CD4-positive, alpha-beta T cell treated with Interleukin-21 for 1 hour (primary cell): ENCODE results near the gene NFAM1.

ENCODE experiments used
- DNase-seq: peaks from one replicate; pipeline ENCODE4 v3.0.0-alpha.2; 2020

The NFAM1 gene

DNA sequence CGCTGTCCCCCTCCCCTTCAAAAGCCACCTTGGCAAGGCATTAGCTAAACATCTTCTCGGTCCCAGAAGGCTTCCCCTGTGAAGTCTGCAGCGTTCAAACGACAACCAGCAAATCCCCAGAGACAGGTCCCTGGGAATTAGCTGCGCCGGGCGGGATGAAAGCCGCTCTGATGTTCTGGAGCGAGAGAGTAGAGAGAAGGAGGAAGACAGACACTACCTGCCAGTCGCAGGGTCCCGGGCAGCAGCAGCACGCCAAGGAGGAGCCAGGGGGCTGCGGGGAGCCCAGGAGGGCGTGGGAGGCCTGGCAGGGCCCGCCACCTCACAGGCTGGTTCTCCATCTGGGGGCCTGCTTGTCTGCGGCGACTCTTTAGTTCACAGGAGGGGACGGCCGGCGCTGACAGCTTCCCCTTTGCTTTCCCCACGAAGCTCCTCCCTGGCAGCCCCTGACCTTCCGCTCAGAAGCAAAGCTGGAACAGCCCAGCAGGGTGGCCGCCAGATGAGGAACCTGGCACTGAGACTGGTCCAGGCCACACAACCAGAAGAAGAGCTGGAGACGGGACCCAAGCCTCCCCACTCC is at the start of gene NFAM1:
TSS of gene NFAM1 (minus strand) at position 384 of the 577 bp plus-strand sequence. CDS start at position 338, 46 bp downstream.
- peak; percentile 18 for DNase-seq

- no peak for DNase-seq
Observed at GRCh38 chr22:42475122-42475521, 42.9 kb upstream of the NFAM1 start.

GRCh38 chr22:42473484-42474193 is 41.4 kb upstream of the NFAM1 start:
- peak; percentile 46 for DNase-seq

GRCh38 chr22:42472671-42473070 is 40.5 kb upstream of the NFAM1 start:
- no peak for DNase-seq

DNA sequence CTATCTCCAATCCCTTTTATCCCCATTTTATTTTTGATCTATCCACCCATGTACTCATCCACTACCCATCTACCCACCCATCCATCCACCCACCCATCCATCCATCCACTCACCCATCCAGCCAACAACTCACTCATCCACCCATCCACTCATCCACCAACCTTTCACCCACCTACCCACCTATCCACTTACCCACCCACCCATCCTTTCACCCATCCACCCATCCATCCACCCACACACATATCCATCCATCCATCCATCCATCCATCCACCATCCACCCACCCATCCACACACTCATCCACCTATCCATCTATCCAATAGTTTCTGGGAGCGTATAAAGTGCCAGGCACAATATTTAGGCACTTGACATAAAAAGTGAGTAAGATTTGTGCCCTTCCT is 39.2 kb upstream of the NFAM1 start:
- no peak for DNase-seq

- DNase-seq, result no peak
Observed at GRCh38 chr22:42470366-42471082, 38.3 kb upstream of the NFAM1 start.

DNA sequence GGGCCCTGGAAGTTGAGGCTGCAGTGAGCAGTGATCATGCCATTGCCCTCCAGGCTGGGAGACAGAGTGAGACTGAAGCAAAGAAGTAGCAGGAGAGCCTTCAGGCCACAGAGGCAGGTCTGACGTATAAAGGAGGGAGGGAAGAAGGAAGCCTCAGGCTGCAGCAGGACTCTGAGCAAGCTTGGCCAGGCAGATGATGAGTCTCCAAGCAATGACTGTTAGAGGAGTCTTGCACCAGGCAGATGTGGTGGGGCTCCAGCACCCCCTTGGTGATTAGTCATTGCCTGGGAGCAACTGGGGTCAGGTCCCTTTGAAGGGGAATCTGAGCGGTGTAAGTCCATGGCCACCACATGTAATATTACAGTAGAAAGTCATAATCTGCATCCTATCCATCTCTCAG is 36.6 kb upstream of the NFAM1 start:
- DNase-seq, result no peak

GRCh38 chr22:42462016-42462415 is 29.8 kb upstream of the NFAM1 start:
- no peak for DNase-seq

DNA sequence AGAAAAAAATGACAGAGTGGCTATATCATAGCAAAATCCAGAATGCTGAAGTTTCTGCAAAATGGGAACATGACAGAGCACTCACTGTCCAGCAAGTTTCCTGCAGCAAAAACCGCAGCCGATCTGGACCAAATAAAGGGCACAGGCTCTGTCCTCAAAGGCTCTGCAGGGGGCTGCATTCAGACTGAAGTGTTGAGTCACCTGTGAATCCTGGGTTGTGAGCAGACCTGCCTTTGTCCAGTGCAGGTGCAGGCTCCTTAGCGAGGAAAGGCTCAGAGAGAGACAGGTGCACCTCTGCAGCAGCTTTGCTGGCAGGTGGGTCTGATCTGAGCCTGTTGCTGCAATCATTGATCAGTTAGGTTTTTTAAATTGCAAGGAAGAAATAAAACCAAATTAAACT is 29.3 kb upstream of the NFAM1 start:
- DNase-seq, result no peak

GRCh38 chr22:42459287-42460063 is 27.3 kb upstream of the NFAM1 start:
- no peak for DNase-seq

GRCh38 chr22:42452916-42453315 is 20.7 kb upstream of the NFAM1 start:
- no peak for DNase-seq

DNA sequence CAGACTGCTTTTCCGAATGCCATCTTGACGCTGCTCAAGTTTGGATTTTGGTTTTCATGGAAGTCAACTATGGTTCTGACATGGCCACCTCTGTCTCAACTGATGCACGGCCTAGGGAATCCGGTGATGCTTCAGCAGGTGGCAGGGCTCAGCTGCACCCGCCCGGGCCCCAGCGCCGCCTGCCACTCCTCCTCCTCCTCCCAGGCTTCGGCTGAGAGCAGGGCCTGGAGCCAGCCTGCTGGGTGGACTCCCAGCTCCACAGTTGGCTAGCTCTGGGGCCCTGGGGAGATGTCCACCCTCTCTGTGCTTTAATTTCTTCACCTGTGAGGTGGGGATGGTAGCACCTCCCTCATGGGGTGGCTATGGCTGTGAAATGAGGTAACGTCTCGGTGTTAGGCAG is 20.3 kb upstream of the NFAM1 start:
- DNase-seq, result no peak

DNA sequence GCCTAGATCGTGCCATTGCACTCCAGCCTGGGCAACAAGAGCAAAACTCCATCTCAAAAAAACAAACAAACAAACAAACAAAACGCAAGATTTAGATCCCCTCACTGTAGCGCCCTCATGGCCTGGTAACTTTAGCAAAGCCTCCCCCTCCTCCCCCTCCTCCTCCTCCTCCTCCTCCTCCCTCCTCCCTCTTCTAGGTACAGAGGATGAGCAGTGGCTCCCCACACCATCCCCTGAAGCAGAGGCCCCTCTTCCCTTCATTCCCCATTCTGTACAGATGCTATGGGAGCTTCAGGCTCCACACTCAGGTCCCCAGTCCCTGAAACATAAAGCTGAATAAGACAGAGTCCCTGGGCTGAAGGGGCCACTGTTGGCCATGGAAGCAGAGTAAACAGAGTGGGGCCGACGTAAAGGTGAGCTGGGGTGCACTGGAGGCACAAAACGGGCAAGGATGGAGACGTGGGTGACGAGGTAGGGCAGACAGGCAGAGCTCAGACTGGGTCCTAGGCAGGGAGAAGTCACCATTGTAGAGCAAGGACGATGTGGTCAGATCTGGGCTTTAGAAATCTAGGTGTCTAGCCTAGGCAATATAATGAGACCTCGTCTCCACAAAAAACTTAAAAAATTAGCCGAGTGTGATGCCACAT is 19.4 kb upstream of the NFAM1 start:
- DNase-seq, result no peak

DNA sequence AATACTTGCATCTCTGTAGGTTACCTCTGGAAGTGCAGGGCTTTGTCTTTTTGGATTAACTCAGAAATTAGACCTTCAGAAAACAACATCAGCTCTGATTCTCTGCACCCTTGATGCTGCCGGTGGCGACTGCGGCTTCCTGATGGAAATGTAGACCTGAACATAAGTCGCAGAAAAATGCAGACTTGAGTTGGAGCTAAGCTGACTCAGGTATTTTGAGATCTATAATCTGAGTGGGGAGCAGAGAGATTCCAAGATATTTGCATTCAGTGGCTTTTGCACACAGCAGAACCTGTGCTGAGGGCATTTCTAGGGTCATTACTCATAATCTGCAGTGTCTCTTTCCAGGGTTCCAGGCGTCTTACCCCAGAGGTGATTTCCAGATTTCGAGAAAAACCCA is 18.7 kb upstream of the NFAM1 start:
- DNase-seq, result no peak

DNA sequence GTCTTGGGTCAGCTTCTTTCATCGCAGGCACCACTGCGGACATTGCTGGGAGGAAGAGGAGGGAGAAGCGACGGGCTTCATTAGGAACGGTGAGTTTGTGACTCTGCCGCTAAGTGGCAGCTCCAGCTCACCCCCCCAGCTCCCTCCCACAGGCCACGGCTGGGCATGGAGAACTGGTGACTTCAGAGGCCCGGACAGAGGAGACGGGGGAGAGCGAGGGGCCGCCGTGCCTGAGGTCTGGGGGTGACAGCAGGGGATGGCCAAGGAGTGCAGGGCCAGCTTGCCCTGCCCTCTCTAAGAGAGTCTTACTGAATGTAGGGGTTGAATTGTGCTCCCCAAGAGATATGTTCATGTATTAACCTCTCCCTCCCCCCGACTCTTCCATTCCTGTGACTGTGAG is 13.9 kb upstream of the NFAM1 start:
- DNase-seq, result no peak

- peak; percentile 88 for DNase-seq
Observed at GRCh38 chr22:42444077-42444904, 12.1 kb upstream of the NFAM1 start.

DNA sequence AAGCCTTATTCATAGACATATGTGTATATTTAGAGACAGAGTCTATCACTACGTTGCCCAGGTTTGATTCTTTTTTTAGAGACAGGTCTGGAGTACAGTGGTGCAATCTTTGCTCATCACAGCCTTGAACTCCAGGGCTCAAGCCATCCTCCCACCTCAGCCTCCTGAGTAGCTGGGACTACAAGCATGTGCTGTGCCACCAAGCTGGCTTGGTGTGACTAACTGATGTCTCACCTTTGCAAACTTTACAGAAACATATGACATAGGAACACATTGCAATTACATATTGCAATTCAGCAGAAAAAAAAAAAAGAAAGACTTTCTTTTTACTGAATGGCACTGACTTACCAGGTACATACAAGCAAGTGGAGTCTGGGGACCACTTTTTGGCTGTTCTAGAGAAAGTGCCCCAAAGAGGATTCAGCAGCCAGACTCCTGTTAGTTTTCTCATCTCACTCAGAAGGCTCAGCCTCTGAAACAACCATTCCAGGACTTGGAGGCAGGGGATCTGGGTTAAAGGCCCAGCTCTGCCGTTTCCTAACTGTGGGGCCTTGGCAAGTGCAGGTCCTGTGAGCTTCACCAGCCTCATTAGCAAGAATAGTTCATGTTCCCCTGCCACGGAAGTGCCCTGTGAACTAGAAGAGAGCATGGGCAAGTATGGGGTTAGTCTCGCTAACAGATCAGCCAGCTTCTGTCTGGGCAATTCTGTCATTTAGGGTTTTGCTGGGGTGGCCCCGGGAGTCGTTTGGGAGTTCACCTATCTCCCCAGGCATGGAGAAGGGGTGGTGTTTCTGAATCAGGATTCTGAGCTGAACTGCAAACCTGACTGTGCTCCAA is 11.3 kb upstream of the NFAM1 start:
- no peak for DNase-seq

DNA sequence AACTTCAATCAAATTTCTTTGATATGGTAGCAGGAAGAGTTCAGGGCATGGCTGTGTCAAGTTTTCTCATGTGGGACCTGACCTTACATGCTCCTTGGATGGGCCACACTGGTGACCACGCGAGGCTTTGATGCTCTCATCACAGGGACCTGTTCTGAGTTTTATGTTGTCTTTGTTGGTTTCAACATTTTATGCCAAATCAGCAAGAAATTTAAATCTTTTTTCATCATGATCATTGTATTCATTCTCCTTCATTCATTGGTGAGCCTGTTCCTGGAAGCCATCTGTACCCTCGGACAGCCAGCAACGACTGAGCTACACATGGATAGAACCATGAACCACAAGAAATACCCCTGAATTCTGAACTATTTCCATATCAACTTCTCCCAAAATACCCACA is 10.5 kb upstream of the NFAM1 start:
- no peak for DNase-seq

- no peak for DNase-seq
Observed at GRCh38 chr22:42440728-42441127, 8.5 kb upstream of the NFAM1 start.

DNA sequence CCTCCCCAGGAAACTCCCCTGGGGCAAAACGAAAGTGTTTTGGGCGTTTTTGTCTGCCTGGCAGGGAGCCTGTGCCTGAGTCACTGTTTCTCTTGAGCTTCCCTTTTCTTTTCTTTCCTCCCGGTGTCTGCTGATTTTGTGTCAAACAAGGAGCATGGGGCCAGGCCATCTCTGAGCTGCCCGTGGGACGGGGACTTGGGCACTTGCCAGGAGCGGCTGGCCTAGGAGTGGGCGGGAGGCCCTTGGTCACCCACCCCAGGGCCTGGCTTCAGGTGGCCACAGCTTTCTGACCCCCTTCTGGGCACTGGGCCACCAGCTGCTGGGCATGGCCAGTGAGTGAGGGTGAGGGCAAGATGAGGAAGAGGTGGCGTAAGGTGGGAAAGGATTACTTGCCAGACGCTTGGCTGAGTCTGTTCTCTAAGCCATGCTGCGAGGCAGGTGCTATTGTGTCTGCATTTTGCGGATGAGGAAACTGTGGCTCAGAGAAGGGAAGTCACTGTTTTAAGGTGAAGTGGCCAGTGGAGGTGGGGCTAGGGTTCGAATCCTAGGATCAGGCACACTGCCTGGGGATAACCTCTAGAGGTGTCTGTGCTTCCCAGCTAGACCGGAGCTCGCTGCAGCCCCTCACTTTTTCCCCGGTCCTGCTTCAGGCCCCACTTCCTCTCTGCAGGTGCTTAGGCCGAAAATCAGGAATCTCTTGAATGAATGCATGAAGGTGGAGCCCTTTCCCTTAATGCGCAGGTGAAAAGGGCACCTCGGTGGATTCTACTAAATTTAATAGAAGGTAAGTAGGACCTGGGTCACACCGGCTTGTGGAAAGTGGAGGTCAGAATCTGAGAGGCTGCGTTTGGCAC is 7.8 kb upstream of the NFAM1 start:
- no peak for DNase-seq
